Measurements from ENCODE around the gene MYL4. TPM values are rescaled to one million over a fixed set of nuclear protein-coding genes. Genes with fewer than 3 reads are reported as not detected.
"Not testable (repeated sequence)": the region's sequence is repeated elsewhere in the genome, so short reads cannot be mapped to it uniquely, and the experiment has no call there.

The MYL4 gene
- total RNA-seq, 1 donor from 2014 or later: not detected

DNA sequence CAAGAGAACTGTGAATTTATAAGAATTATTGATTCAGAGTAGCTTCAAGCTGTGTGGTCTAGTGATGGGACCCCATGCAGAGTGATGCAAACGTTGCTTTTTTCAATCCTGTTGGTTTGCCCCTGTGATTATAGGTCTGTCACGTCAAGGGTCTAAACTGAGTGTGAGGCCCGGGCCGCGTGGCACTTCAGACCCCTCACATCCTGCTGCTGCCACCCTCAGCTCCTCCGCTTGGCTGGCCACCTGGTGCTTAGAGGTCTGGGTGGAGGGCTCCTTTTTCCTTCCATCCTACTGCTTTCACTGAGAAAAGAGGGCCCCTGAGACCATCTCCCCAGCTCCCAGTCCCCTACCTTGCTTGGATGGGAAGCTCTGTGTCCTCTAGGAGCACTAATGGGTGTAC, 12.0 kb downstream of the MYL4 start:
- Mint-ChIP-seq H3K27ac (ENCODE audit: unreplicated experiment) (no peak overlapping the region), H3K4me3 (ENCODE audit: unreplicated experiment) (no peak overlapping the region), H3K36me3 (ENCODE audit: unreplicated experiment) (no peaks in the 10 kb centered on the region), H3K9me3 (ENCODE audit: unreplicated experiment) (no peaks in the 10 kb centered on the region), H3K4me1 (ENCODE audit: unreplicated experiment) (peaks cover 23% of the 10 kb centered on the region), H3K27me3 (ENCODE audit: unreplicated experiment) (no peaks in the 10 kb centered on the region)
- no peak for DNase-seq (ENCODE audit: extremely low spot score, unreplicated experiment)
- TF ChIP-seq, protein P1, sequence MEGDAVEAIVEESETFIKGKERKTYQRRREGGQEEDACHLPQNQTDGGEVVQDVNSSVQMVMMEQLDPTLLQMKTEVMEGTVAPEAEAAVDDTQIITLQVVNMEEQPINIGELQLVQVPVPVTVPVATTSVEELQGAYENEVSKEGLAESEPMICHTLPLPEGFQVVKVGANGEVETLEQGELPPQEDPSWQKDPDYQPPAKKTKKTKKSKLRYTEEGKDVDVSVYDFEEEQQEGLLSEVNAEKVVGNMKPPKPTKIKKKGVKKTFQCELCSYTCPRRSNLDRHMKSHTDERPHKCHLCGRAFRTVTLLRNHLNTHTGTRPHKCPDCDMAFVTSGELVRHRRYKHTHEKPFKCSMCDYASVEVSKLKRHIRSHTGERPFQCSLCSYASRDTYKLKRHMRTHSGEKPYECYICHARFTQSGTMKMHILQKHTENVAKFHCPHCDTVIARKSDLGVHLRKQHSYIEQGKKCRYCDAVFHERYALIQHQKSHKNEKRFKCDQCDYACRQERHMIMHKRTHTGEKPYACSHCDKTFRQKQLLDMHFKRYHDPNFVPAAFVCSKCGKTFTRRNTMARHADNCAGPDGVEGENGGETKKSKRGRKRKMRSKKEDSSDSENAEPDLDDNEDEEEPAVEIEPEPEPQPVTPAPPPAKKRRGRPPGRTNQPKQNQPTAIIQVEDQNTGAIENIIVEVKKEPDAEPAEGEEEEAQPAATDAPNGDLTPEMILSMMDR (IDR thresholded peaks at IDR 0.05): no peak

DNA sequence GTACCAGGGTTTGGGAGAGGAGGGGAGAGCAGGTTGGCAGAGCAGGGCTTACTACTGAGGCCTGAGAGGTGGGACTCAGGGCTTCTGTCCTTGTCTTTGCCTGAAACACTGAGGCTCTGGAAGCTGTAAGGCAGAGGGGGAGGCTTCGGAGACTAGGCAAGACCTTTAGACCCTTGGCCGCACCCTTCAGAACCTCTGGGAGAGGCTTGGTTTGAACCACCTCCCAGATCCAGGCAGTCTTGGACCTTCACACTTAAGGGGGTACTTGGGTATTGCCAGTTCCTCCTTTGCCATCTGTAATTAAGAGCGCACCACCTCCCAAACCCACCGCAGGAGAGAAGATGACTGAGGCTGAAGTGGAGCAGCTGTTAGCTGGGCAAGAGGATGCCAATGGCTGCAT, 12.9 kb downstream of the MYL4 start:
- Mint-ChIP-seq H3K36me3 (ENCODE audit: unreplicated experiment) (no peaks in the 10 kb centered on the region), H3K4me1 (ENCODE audit: unreplicated experiment) (peaks cover 23% of the 10 kb centered on the region), H3K4me3 (ENCODE audit: unreplicated experiment) (no peak overlapping the region), H3K27me3 (ENCODE audit: unreplicated experiment) (no peaks in the 10 kb centered on the region), H3K27ac (ENCODE audit: unreplicated experiment) (no peak overlapping the region), H3K9me3 (ENCODE audit: unreplicated experiment) (no peaks in the 10 kb centered on the region)
- no peak for DNase-seq (ENCODE audit: extremely low spot score, unreplicated experiment)
- TF ChIP-seq, protein P1 (IDR thresholded peaks at IDR 0.05): no peak

DNA sequence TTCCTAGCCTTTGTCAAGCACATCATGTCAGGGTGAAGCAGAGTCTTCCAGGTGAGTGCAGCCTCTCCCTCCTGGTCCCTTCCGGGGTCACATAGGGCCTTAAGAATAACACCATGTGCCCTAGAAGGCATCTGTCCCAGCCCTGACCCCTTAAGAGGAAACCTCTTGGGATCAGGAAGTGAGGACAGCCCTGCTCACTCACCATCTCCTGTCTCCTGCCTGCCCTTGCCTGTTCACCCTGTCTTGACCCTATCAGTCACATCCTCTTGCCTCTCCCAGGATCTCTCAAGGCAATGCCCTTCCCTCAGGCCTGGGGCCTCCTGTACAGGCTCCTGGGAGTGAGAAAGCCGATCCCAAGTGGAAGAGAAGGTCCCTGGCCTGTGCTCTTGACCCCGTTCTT, 13.9 kb downstream of the MYL4 start:
- H3K4me3 Mint-ChIP-seq (ENCODE audit: unreplicated experiment): no peak overlapping the region
- TF ChIP-seq, protein P1 (IDR thresholded peaks at IDR 0.05): no peak
- no peaks in the 10 kb centered on the region for H3K9me3 Mint-ChIP-seq (ENCODE audit: unreplicated experiment)
- no peak overlapping the region for H3K27ac Mint-ChIP-seq (ENCODE audit: unreplicated experiment)
- no peaks in the 10 kb centered on the region for H3K27me3 Mint-ChIP-seq (ENCODE audit: unreplicated experiment)
- H3K36me3 Mint-ChIP-seq (ENCODE audit: unreplicated experiment): no peaks in the 10 kb centered on the region
- no peak for DNase-seq (ENCODE audit: extremely low spot score, unreplicated experiment)
- peaks cover 23% of the 10 kb centered on the region for H3K4me1 Mint-ChIP-seq (ENCODE audit: unreplicated experiment)

DNA sequence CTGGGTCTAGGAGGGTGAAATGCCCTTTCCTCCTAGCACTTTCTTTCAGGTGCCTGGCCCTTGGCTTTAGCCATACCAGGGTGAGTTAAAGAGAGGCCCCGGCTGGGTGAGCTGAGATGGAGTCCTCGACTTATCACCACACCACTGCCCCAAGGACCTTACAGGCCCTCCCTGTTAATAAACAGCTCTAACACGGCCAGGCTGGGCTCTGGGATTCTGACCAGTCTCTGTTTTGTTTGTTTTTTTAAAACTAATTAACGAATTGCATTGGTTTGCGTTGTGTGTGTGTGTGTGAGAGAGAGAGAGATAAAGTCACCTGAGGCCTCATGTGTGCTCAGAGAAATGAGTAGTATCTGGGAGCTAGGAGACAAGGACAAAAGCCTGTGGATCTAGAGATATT, 14.3 kb downstream of the MYL4 start:
- H3K27me3 Mint-ChIP-seq (ENCODE audit: unreplicated experiment): no peaks in the 10 kb centered on the region
- no peak overlapping the region for H3K27ac Mint-ChIP-seq (ENCODE audit: unreplicated experiment)
- H3K36me3 Mint-ChIP-seq (ENCODE audit: unreplicated experiment): no peaks in the 10 kb centered on the region
- peaks cover 23% of the 10 kb centered on the region for H3K4me1 Mint-ChIP-seq (ENCODE audit: unreplicated experiment)
- DNase-seq (ENCODE audit: extremely low spot score, unreplicated experiment): no peak
- H3K4me3 Mint-ChIP-seq (ENCODE audit: unreplicated experiment): no peak overlapping the region
- TF ChIP-seq, protein P1 (IDR thresholded peaks at IDR 0.05): no peak
- no peaks in the 10 kb centered on the region for H3K9me3 Mint-ChIP-seq (ENCODE audit: unreplicated experiment)

DNA sequence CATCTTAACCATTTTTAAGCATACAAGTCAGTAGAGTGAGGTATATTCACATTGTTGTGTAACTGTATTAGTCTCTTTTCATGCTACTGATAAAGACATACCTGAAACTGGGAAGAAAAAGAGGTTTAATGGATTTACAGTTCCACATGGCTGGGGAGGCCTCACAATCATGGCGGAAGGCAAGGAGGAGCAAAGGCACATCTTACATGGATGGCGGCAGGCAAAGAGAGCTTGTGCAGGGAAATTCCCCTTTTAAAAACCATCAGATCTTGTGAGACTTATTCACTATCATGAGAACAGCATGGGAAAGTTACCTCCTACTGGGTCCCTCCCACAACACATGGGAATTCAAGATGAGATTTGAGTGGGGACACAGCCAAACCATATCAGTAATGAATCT, 14.9 kb downstream of the MYL4 start:
- H3K9me3 Mint-ChIP-seq (ENCODE audit: unreplicated experiment); H3K4me3 Mint-ChIP-seq (ENCODE audit: unreplicated experiment); H3K27me3 Mint-ChIP-seq (ENCODE audit: unreplicated experiment); DNase-seq (ENCODE audit: extremely low spot score, unreplicated experiment); H3K36me3 Mint-ChIP-seq (ENCODE audit: unreplicated experiment): not testable (repeated sequence)
- H3K27ac Mint-ChIP-seq (ENCODE audit: unreplicated experiment): peak overlapping the region; percentile 45
- H3K4me1 Mint-ChIP-seq (ENCODE audit: unreplicated experiment): peaks cover 23% of the 10 kb centered on the region

DNA sequence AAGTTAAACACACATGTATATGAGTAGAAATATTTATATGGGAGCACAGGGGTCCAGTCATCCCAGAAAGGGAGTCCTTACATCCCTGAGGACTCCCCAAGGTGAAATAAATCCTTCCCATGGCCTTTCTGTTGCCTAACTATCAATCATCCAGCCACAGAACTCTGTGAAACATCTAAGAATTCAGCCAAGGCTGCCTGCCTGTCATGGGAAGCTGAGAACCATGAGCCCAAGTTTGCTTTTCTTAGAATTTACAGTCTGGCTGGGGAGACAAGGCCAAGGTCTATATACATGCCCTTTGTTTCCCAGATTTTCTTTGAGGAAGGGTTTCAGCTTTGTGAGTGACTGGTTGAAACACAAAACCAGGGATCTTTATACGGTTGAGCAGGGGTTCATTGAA, 15.8 kb downstream of the MYL4 start:
- Mint-ChIP-seq H3K4me1 (ENCODE audit: unreplicated experiment) (peaks cover 30% of the 10 kb centered on the region), H3K27me3 (ENCODE audit: unreplicated experiment) (no peaks in the 10 kb centered on the region), H3K4me3 (ENCODE audit: unreplicated experiment) (no peak overlapping the region), H3K27ac (ENCODE audit: unreplicated experiment) (peak overlapping the region; percentile 90), H3K36me3 (ENCODE audit: unreplicated experiment) (no peaks in the 10 kb centered on the region), H3K9me3 (ENCODE audit: unreplicated experiment) (no peaks in the 10 kb centered on the region)
- DNase-seq (ENCODE audit: extremely low spot score, unreplicated experiment): no peak
- TF ChIP-seq, protein P1 (IDR thresholded peaks at IDR 0.05): no peak

All from osteocyte (in vitro differentiated cells).